Measurements from ENCODE around the gene NECAB2. TPM values are rescaled to one million over a fixed set of nuclear protein-coding genes. Genes with fewer than 3 reads are reported as not detected.

The NECAB2 gene
- total and polyA plus RNA-seq, 2 of the 8 experiments (the other 6 are each of a cell fraction or from before 2014, with no cell fraction given) = 3.6 to 4.2 TPM

DNA sequence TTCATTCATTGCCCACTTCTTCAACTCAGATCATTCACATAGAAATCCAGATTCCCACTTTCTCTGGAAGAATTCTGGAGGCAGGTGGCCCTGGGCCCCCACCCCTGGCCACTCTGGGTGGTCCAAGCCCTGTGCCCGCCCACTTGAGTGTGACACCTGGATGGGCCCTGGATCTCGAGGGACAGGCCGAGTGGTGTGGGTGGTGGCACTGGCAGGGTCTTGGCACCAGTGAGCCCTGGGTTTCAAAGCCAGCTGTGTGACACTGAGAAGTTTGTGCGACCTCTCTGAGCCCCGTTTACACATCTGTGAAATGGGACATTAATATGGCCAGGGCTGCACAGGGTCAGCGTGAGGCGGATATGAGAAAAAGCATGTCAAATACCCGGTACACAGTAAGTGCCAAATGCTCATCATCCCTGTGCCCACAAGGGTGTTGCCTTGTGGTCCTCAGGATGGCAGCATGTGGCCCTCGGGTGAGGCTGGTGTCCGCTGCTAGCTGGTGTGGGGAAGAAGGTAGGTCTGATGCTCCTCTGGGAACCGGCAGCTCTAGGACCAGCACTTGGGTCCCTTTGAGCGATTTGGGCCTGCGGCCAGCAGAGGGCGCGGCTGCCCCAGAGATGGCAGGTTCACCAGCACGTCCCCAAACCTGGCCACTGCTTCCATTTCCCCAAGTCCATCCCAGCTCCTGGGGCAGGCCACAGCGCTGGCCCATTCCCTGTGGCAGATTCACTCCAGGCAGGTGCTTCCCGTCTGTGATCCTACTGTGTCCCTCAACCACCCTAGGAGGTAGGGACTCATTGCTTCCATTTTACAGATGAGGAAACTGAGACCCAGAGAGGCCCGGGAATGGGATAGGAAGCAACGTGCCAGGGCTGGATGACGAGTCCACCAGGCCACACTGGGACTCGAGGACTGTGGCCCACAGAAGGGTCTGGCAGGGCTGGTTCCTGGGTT is 11.4 kb upstream of the NECAB2 start (continued):
- TF ChIP-seq, protein P1, sequence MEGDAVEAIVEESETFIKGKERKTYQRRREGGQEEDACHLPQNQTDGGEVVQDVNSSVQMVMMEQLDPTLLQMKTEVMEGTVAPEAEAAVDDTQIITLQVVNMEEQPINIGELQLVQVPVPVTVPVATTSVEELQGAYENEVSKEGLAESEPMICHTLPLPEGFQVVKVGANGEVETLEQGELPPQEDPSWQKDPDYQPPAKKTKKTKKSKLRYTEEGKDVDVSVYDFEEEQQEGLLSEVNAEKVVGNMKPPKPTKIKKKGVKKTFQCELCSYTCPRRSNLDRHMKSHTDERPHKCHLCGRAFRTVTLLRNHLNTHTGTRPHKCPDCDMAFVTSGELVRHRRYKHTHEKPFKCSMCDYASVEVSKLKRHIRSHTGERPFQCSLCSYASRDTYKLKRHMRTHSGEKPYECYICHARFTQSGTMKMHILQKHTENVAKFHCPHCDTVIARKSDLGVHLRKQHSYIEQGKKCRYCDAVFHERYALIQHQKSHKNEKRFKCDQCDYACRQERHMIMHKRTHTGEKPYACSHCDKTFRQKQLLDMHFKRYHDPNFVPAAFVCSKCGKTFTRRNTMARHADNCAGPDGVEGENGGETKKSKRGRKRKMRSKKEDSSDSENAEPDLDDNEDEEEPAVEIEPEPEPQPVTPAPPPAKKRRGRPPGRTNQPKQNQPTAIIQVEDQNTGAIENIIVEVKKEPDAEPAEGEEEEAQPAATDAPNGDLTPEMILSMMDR (IDR thresholded peaks at IDR 0.05; ENCODE audit: control extremely low read depth in 1 of 3, insufficient read depth in 1 of 3, low read depth in 1 of 3, low read length in 3 of 3) = peak; percentile 90 to 98 (median 98)
- TF ChIP-seq TCF12 (IDR thresholded peaks at IDR 0.05; ENCODE audit: low read depth, low read length) = no peak
- peak; percentile 72; the same call in 1 of the 2 replicates for TF ChIP-seq GABPA (IDR thresholded peaks at IDR 0.05; ENCODE audit: borderline replicate concordance, insufficient read depth, low read length)
- TF ChIP-seq NANOG (IDR thresholded peaks at IDR 0.05; ENCODE audit: insufficient read depth, low read depth, low read length, poor library complexity, severe bottlenecking) = peak; percentile 14
- no peak for TF ChIP-seq SIN3A (conservative IDR thresholded peaks at IDR 0.05 in 1 of 2, IDR thresholded peaks at IDR 0.05 in 1 of 2; ENCODE audit: low read depth in 1 of 2, low read length in 2 of 2)
- no peak for TF ChIP-seq ZNF274 (IDR thresholded peaks at IDR 0.05; ENCODE audit: borderline replicate concordance, extremely low read depth, low read length)
- no peak for TF ChIP-seq TBP (IDR thresholded peaks at IDR 0.05; ENCODE audit: low read depth, low read length)
- TF ChIP-seq JUN (IDR thresholded peaks at IDR 0.05; ENCODE audit: low read depth, low read length) = no peak
- no peak for TF ChIP-seq PHF8 (conservative IDR thresholded peaks at IDR 0.05; ENCODE audit: low read depth, low read length)
- no peak for TF ChIP-seq FOSL1 (IDR thresholded peaks at IDR 0.05; ENCODE audit: insufficient read depth, low read depth, low read length)
- TF ChIP-seq MAFK (IDR thresholded peaks at IDR 0.05; ENCODE audit: low read depth, low read length) = no peak
- TF ChIP-seq TEAD4 (IDR thresholded peaks at IDR 0.05; ENCODE audit: low read depth, low read length) = no peak
- no peak for TF ChIP-seq TAF7 (optimal IDR thresholded peaks at IDR 0.05; ENCODE audit: borderline replicate concordance, low read depth, low read length)
- peak; percentile 75; the same call in 1 of the 2 replicates for TF ChIP-seq YY1 (IDR thresholded peaks at IDR 0.05; ENCODE audit: low read depth, low read length)
